Loucy (cell line): ENCODE results near the gene RHBG.

ENCODE experiments used
- H2AFZ ChIP-seq: fragments of 200-600 bp; sonication (generic); 2 replicates; pipeline ENCODE4 v1.6.0; 2016; ENCODE audit warnings: antibody characterized with exemption, mild to moderate bottlenecking, low read length, moderate library complexity
- H3F3A ChIP-seq: fragments of 200-600 bp; 2 replicates; pipeline ENCODE4 v1.6.0; 2016; ENCODE audit warnings: antibody characterized with exemption, low read depth, mild to moderate bottlenecking
- H3K27me3 ChIP-seq: fragments of 200-600 bp; sonication (generic); 2 replicates; pipeline ENCODE4 v1.6.1; 2014; ENCODE audit warnings: low read length, mild to moderate bottlenecking; ENCODE audit not compliant: insufficient read depth, poor library complexity, severe bottlenecking
- H3K36me3 ChIP-seq: fragments of 200-600 bp; sonication (generic); 2 replicates; pipeline ENCODE4 v1.6.1; 2016; ENCODE audit warnings: low read length; ENCODE audit not compliant: insufficient read depth
- H3K4me1 ChIP-seq: fragments of 200-600 bp; sonication (generic); 2 replicates; pipeline ENCODE4 v1.5.1; 2014; ENCODE audit warnings: low read length, mild to moderate bottlenecking; ENCODE audit not compliant: insufficient read depth, poor library complexity, severe bottlenecking
- H3K4me2 ChIP-seq: fragments of 200-600 bp; sonication (generic); 2 replicates; pipeline ENCODE4 v1.6.0; 2014; ENCODE audit warnings: antibody characterized with exemption, low read length, low read depth, mild to moderate bottlenecking; ENCODE audit not compliant: poor library complexity, severe bottlenecking
- H3K4me3 ChIP-seq: fragments of 200-600 bp; sonication (generic); 2 replicates; pipeline ENCODE4 v1.5.1; 2014; ENCODE audit warnings: low read length, mild to moderate bottlenecking, mixed read lengths; ENCODE audit not compliant: poor library complexity, severe bottlenecking
- H3K79me2 ChIP-seq: fragments of 200-600 bp; sonication (generic); 2 replicates; pipeline ENCODE4 v1.6.1; 2014; ENCODE audit warnings: low read length; ENCODE audit not compliant: insufficient read depth
- H3K9ac ChIP-seq: fragments of 200-600 bp; sonication (generic); 2 replicates; pipeline ENCODE4 v1.6.0; 2014; ENCODE audit warnings: mild to moderate bottlenecking, low read depth, low read length, moderate library complexity; ENCODE audit not compliant: poor library complexity, severe bottlenecking
- H3K9me2 ChIP-seq: fragments of 200-600 bp; sonication (generic); replicated peaks from 2 replicates; pipeline ENCODE4 v1.6.1; 2016; ENCODE audit warnings: low read depth, low read length, mixed read lengths
- H3K9me3 ChIP-seq: fragments of 200-600 bp; sonication (generic); 2 replicates; pipeline ENCODE4 v1.6.1; 2014; ENCODE audit warnings: mild to moderate bottlenecking, antibody characterized with exemption, low read length, low read depth; ENCODE audit not compliant: insufficient read depth
- H4K20me1 ChIP-seq: fragments of 200-600 bp; sonication (generic); 2 replicates; pipeline ENCODE4 v1.6.0; 2014; ENCODE audit warnings: antibody characterized with exemption, low read length, mild to moderate bottlenecking; ENCODE audit not compliant: insufficient read depth, poor library complexity, severe bottlenecking
- CTCF ChIP-seq: fragments of 200-600 bp; sonication (generic); conservative IDR thresholded peaks from 2 replicates; pipeline ENCODE4 v1.5.1; 2014; ENCODE audit warnings: mild to moderate bottlenecking, antibody characterized with exemption, low read length
- EZH2phosphoT487 ChIP-seq: fragments of 200-600 bp; IDR thresholded peaks from 2 replicates; pipeline ENCODE4 v1.6.1; 2018; ENCODE audit warnings: antibody characterized with exemption, mild to moderate bottlenecking, moderate library complexity, borderline replicate concordance

The RHBG gene

DNA sequence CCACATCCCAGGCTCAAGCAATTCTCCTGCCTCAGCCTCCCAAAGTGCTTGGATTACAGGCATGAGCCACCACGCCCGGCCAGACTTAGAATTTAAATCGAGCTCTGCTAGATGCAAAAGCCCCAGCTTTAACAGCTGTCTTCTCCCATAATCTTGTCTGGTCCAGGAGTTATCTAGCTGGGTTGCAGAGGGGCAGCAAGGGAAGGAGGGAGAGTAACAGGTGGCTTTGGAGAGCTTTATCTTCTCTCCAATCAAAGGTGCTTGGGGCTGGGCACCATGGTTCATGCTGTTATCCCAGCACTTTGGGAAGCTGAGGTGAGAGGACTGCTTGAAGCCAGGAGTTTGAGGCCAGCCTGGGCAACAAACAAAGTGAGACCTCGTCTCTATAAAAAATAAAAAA is 3.9 kb downstream of the RHBG start:
- Histone ChIP-seq H3K36me3 (no peaks in the 10 kb centered on the region), H3K4me1 (no peaks in the 10 kb centered on the region), H3K79me2 (no peaks in the 10 kb centered on the region), H3F3A (no peaks in the 10 kb centered on the region), H3K9me2 (no peaks in the 10 kb centered on the region), H2AFZ (no peak overlapping the region), H3K9ac (no peak overlapping the region), H3K4me3 (no peak overlapping the region), H3K27me3 (no peaks in the 10 kb centered on the region), H4K20me1 (no peaks in the 10 kb centered on the region), H3K9me3 (no peaks in the 10 kb centered on the region), H3K4me2 (no peak overlapping the region)
- TF ChIP-seq EZH2phosphoT487: no peak

DNA sequence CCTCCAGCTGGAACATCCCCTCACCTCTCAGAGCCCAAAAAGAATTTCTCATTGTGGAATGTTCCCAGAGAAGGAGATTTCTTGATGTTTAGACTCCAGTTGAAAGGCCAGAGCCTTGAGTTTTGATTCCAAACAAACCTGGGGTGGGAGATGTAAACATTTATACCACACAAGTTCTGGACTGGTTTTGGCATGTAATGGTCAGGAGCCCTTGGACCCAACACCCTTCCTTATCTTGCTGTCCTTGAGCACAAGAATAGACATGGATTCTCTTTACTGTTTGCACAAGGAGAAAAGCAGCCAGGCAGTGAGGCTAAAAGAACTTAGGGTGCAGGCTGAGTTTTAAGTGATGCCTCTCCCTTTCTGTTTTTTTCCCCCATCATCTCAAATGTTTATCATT is 4.5 kb downstream of the RHBG start:
- Histone ChIP-seq H3K4me1 (no peaks in the 10 kb centered on the region), H4K20me1 (no peaks in the 10 kb centered on the region), H3K9me2 (no peaks in the 10 kb centered on the region), H3K79me2 (no peaks in the 10 kb centered on the region), H3K4me3 (no peak overlapping the region), H3K9ac (no peak overlapping the region), H3K36me3 (no peaks in the 10 kb centered on the region), H3K4me2 (no peak overlapping the region), H2AFZ (no peak overlapping the region), H3K9me3 (no peaks in the 10 kb centered on the region), H3K27me3 (no peaks in the 10 kb centered on the region), H3F3A (no peaks in the 10 kb centered on the region)
- no peak for TF ChIP-seq CTCF
- TF ChIP-seq EZH2phosphoT487: no peak

DNA sequence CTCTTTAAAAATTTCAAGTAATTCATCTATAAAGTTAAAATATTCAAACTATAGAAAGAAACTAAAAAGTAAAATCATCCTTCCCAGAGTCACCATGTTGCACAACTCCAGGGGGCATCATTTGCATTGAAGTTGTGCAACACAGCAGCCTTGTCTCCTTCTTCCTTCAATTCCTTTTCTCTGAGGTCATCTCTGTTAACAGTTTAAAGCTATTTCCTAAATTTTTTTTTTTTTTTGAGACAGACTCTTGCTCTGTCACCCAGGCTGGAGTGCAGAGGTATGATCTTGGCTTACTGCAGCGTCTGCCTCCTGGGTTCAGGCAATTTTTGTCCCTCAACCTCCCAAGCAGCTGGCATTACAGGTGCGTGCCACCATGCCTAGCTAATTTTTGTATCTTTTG is 7.1 kb downstream of the RHBG start:
- H4K20me1 ChIP-seq: no peaks in the 10 kb centered on the region

More for the DNA sequence above, 7.1 kb downstream of the RHBG start:
- Histone ChIP-seq H3K9ac (no peak overlapping the region), H2AFZ (no peak overlapping the region), H3K4me3 (no peak overlapping the region), H3K4me2 (no peak overlapping the region), H3K36me3 (no peaks in the 10 kb centered on the region), H3K79me2 (no peaks in the 10 kb centered on the region), H3K9me3 (no peaks in the 10 kb centered on the region), H3K9me2 (no peaks in the 10 kb centered on the region), H3F3A (no peaks in the 10 kb centered on the region), H3K27me3 (no peaks in the 10 kb centered on the region), H3K4me1 (no peaks in the 10 kb centered on the region)
- TF ChIP-seq CTCF: no peak
- no peak for TF ChIP-seq EZH2phosphoT487
